Spinal cord (tissue), 10 donors: Measurements from ENCODE around the gene SIPA1L3. TPM values are rescaled to one million over a fixed set of nuclear protein-coding genes. Genes with fewer than 3 reads are reported as not detected.

Source experiments
- DNase-seq, 6 donors: peaks; one replicate each; pipeline versions ENCODE4 v3.0.0 to v3.0.0-alpha.2; 2013 to 2015; ENCODE audit warnings: low spot score in 6 of 6, low read depth in 4 of 6
- H3K27ac ChIP-seq: one replicate; pipeline ENCODE4 v1.5.1; 2013; ENCODE audit warnings: low read depth, low read length, control low read depth
- H3K27me3 ChIP-seq: one replicate; pipeline ENCODE4 v1.6.1; 2013; ENCODE audit warnings: low read length; ENCODE audit not compliant: control insufficient read depth, insufficient read depth
- H3K36me3 ChIP-seq: one replicate; pipeline ENCODE4 v1.6.1; 2013; ENCODE audit warnings: low read length; ENCODE audit not compliant: control insufficient read depth, insufficient read depth
- H3K4me1 ChIP-seq: one replicate; pipeline ENCODE4 v1.6.1; 2013; ENCODE audit warnings: low read length; ENCODE audit not compliant: control insufficient read depth, insufficient read depth
- H3K4me3 ChIP-seq: one replicate; pipeline ENCODE4 v1.5.1; 2013; ENCODE audit warnings: low read depth, low read length, control low read depth
- H3K9me3 ChIP-seq: one replicate; pipeline ENCODE4 v1.6.1; 2013; ENCODE audit warnings: low read length; ENCODE audit not compliant: control insufficient read depth, insufficient read depth
- WGBS: methylation state at CpG from one replicate; pipeline ENCODE4 v1.1.5; 2013; ENCODE audit warnings: missing lambda C conversion rate; ENCODE audit not compliant: insufficient coverage; 5-methylcytosine and 5-hydroxymethylcytosine counted together
- polyA plus RNA-seq, 2 donors: library from polyadenylated mRNA; unstranded; fragments of 120-200 nt; gene quantifications; one replicate each; pipeline ENCODE4 v1.2.1, GENCODE V29; 2013; ENCODE audit not compliant: insufficient read length in 2 of 2
- total RNA-seq, 2 donors: library from RNA; depleted of rRNA in 1 of 2; stranded (reverse); fragments of 120-200 nt in 1 of 2; fragments of >200 nt in 1 of 2; gene quantifications; one replicate each; pipeline versions ENCODE4 v1.2.3 to v1.2.4, GENCODE V29; 2013 to 2014
- donor health status: healthy.

Gene SIPA1L3
- total and polyA plus RNA-seq, 4 donors, result 13.6 to 34.8 (median 21.9) TPM

GRCh38 chr19:37966211-37966661 lies 59.2 kb downstream of the SIPA1L3 start:
- DNase-seq, result no peak
- WGBS, result 59% methylated on average over 6 of the region's 8 CpGs
- H3K36me3 ChIP-seq, result no peaks in the 10 kb centered on the region
- peaks cover 6% of the 10 kb centered on the region for H3K9me3 ChIP-seq
- no peak overlapping the region for H3K4me3 ChIP-seq
- no peaks in the 10 kb centered on the region for H3K27me3 ChIP-seq
- no peak overlapping the region for H3K27ac ChIP-seq
- peaks cover 15% of the 10 kb centered on the region for H3K4me1 ChIP-seq

GRCh38 chr19:37966662-37967231 lies 59.7 kb downstream of the SIPA1L3 start:
- H3K36me3 ChIP-seq, result no peaks in the 10 kb centered on the region
- H3K9me3 ChIP-seq, result peaks cover 2% of the 10 kb centered on the region
- no peaks in the 10 kb centered on the region for H3K27me3 ChIP-seq
- no peak for DNase-seq
- H3K27ac ChIP-seq, result no peak overlapping the region
- 55% methylated on average over 6 of the region's 12 CpGs for WGBS
- peaks cover 15% of the 10 kb centered on the region for H3K4me1 ChIP-seq
- no peak overlapping the region for H3K4me3 ChIP-seq

GRCh38 chr19:37969695-37970094 lies 62.7 kb downstream of the SIPA1L3 start:
- no peak for DNase-seq
- WGBS, result 82% methylated on average over 2 of the region's 5 CpGs
- Histone ChIP-seq H3K4me3 (no peak overlapping the region), H3K4me1 (peaks cover 15% of the 10 kb centered on the region), H3K36me3 (no peaks in the 10 kb centered on the region), H3K27me3 (no peaks in the 10 kb centered on the region), H3K9me3 (peaks cover 2% of the 10 kb centered on the region), H3K27ac (no peak overlapping the region)

DNA sequence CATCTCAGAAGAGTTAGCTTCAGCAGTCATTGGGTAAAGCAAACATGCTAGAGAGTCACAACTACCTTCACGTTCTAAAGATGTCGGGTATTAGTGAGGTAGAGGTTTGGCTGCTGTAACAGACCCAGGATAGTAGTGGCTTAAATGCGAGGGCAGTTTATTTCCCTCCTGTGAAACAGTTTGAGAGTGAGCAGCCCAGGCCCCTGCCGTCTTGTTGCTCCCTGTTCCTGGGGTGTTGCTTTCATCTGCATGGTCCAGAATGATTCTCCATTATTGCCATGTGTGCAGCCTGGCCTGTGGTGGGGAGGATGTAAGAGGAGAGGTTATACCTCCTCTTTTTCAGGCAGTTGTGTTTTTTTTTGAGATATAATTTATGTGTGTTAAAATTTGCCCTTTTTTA lies 63.7 kb downstream of the SIPA1L3 start:
- no peak for DNase-seq
- Histone ChIP-seq H3K36me3 (peaks cover 5% of the 10 kb centered on the region), H3K4me3 (no peak overlapping the region), H3K27me3 (no peaks in the 10 kb centered on the region), H3K9me3 (peaks cover 2% of the 10 kb centered on the region), H3K4me1 (peaks cover 11% of the 10 kb centered on the region), H3K27ac (no peak overlapping the region)
- 95% methylated on average over 4 of the region's 4 CpGs for WGBS

GRCh38 chr19:37972803-37973202 lies 65.8 kb downstream of the SIPA1L3 start:
- Histone ChIP-seq H3K9me3 (peaks cover 2% of the 10 kb centered on the region), H3K4me1 (peaks cover 10% of the 10 kb centered on the region), H3K4me3 (no peak overlapping the region), H3K27ac (no peak overlapping the region), H3K36me3 (peaks cover 5% of the 10 kb centered on the region), H3K27me3 (no peaks in the 10 kb centered on the region)
- DNase-seq, result no peak
- WGBS, result no CpG with 5 or more reads among the region's 3 CpGs

DNA sequence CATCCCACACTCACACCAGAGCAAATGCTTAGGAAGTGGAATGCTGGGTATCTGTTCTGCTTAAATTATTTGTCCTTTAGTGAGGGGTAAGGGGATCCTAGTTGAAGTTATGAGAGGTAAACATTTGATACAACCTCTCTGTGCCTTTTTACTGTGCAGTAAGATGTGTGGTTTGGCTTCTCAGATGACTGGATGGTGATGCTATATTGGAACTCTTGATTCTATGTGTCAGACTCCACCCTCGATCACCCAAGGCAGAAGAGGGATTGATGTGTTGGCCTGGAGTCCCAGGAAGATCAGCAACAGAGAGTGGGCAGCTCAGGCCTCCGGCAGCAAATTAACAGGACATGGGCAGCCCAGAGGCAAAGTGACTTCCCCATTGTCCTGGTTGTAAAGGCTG lies 66.7 kb downstream of the SIPA1L3 start:
- Histone ChIP-seq H3K27ac (no peak overlapping the region), H3K4me1 (peaks cover 14% of the 10 kb centered on the region), H3K4me3 (no peak overlapping the region), H3K9me3 (peaks cover 2% of the 10 kb centered on the region), H3K27me3 (no peaks in the 10 kb centered on the region), H3K36me3 (peaks cover 5% of the 10 kb centered on the region)
- DNase-seq, result no peak
- WGBS, result 90% methylated on average over 2 of the region's 2 CpGs

DNA sequence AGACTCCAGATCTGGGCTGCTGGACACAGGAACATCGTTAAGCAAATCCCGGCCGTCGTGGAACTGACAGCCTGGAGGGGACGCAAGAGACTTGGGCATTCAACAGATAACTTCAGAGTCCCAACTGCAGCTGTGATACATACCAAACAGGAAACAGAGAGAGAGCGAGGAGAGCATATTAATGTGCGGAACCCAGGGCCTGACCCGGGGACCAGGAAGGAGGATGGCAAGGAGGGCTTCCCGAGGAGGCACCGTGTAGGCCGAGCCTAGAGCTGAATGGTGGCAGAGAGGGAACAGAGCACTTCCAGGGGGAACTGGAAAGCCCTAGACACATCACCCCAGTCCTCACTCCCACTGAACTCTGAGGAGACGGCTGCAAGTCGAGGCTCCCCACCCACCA lies 68.1 kb downstream of the SIPA1L3 start:
- peaks cover 19% of the 10 kb centered on the region for H3K4me1 ChIP-seq
- 87% methylated on average over 11 of the region's 13 CpGs for WGBS
- no peak overlapping the region for H3K4me3 ChIP-seq
- no peak overlapping the region for H3K27ac ChIP-seq
- no peaks in the 10 kb centered on the region for H3K27me3 ChIP-seq
- peaks cover 9% of the 10 kb centered on the region for H3K36me3 ChIP-seq
- DNase-seq, result no peak
- peaks cover 2% of the 10 kb centered on the region for H3K9me3 ChIP-seq

- WGBS, result 89% methylated on average over 10 of the region's 16 CpGs
- H3K27me3 ChIP-seq, result no peaks in the 10 kb centered on the region
- no peak for DNase-seq
- peaks cover 11% of the 10 kb centered on the region for H3K36me3 ChIP-seq
- peaks cover 2% of the 10 kb centered on the region for H3K9me3 ChIP-seq
- H3K4me1 ChIP-seq, result peaks cover 26% of the 10 kb centered on the region
- no peak overlapping the region for H3K27ac ChIP-seq
- H3K4me3 ChIP-seq, result no peak overlapping the region
Measured at GRCh38 chr19:37975596-37976515, 68.8 kb downstream of the SIPA1L3 start.

- H3K9me3 ChIP-seq, result no peaks in the 10 kb centered on the region
- H3K36me3 ChIP-seq, result peaks cover 11% of the 10 kb centered on the region
- no peak overlapping the region for H3K4me3 ChIP-seq
- DNase-seq, result no peak
- 68% methylated on average over 4 of the region's 5 CpGs for WGBS
- H3K27ac ChIP-seq, result peak overlapping the region; percentile 16
- peaks cover 26% of the 10 kb centered on the region for H3K4me1 ChIP-seq
- H3K27me3 ChIP-seq, result no peaks in the 10 kb centered on the region
Measured at GRCh38 chr19:37977391-37977790, 70.4 kb downstream of the SIPA1L3 start.
